ENCODE results near the gene CSKMT. TPM values are rescaled to one million over a fixed set of nuclear protein-coding genes. Genes with fewer than 3 reads are reported as not detected.
"Not testable (repeated sequence)": the region's sequence is repeated elsewhere in the genome, so short reads cannot be mapped to it uniquely, and the experiment has no call there.

Gene CSKMT
- total RNA-seq, 1 donor from 2014 or later: 4.7 TPM

GRCh38 chr11:62671608-62672389, 6.7 kb downstream of the CSKMT start, which contains the start of the genes LBHD1 and UQCC3:
TSS of gene LBHD1 (minus strand) at chr11:62672267. CDS start at chr11:62670031, 2,236 bp downstream.
TSS of gene UQCC3 (plus strand) at chr11:62671673. CDS start at chr11:62671746, 73 bp downstream.
- no peaks in the 10 kb centered on the region for H3K27me3 ChIP-seq (ENCODE audit: control insufficient read depth in 3 of 3, insufficient read depth in 3 of 3, low read length in 3 of 3)
- peak within 1 kb of the TSS; percentile 86 for H3K27ac ChIP-seq (ENCODE audit: low read depth, low read length)
- no peaks in the 10 kb centered on the region for H3K9me3 ChIP-seq (ENCODE audit: control insufficient read depth in 3 of 3, low read length in 3 of 3)
- H3K36me3 ChIP-seq (ENCODE audit: control insufficient read depth in 3 of 3, insufficient read depth in 3 of 3, low read length in 3 of 3): peaks cover 11 to 27% (median 20%) of the 10 kb centered on the region in 3 donors
- H3K4me3 ChIP-seq (ENCODE audit: low read length in 3 of 3): peak within 1 kb of the TSS; percentile 92 to 97 (median 95)
- H3K4me1 ChIP-seq (ENCODE audit: control insufficient read depth in 3 of 3, insufficient read depth in 3 of 3, low read length in 3 of 3): peaks cover 37 to 49% (median 48%) of the 10 kb centered on the region in 3 donors
- peak within 1 kb of the TSS; percentile 82 to 97 (median 96) for H3K9ac ChIP-seq (ENCODE audit: low read depth in 1 of 3, low read length in 3 of 3)

GRCh38 chr11:62673196-62673525, 8.0 kb downstream of the CSKMT start:
- no peak overlapping the region for H3K27ac ChIP-seq (ENCODE audit: low read depth, low read length)
- peaks cover 16 to 32% (median 26%) of the 10 kb centered on the region in 3 donors for H3K36me3 ChIP-seq (ENCODE audit: control insufficient read depth in 3 of 3, insufficient read depth in 3 of 3, low read length in 3 of 3)
- peaks cover 41 to 52% (median 51%) of the 10 kb centered on the region in 3 donors for H3K4me1 ChIP-seq (ENCODE audit: control insufficient read depth in 3 of 3, insufficient read depth in 3 of 3, low read length in 3 of 3)
- H3K4me3 ChIP-seq (ENCODE audit: low read length in 3 of 3): peak overlapping the region in 1 of 3 donors; percentile 92
- no peaks in the 10 kb centered on the region for H3K9me3 ChIP-seq (ENCODE audit: control insufficient read depth in 3 of 3, low read length in 3 of 3)
- no peaks in the 10 kb centered on the region for H3K27me3 ChIP-seq (ENCODE audit: control insufficient read depth in 3 of 3, insufficient read depth in 3 of 3, low read length in 3 of 3)
- H3K9ac ChIP-seq (ENCODE audit: low read depth in 1 of 3, low read length in 3 of 3): peak overlapping the region in 1 of 3 donors; percentile 30

GRCh38 chr11:62675415-62675814, 10.3 kb downstream of the CSKMT start:
- not testable (repeated sequence) for H3K9me3 ChIP-seq (ENCODE audit: control insufficient read depth in 3 of 3, low read length in 3 of 3); H3K27ac ChIP-seq (ENCODE audit: low read depth, low read length); H3K9ac ChIP-seq (ENCODE audit: low read depth in 1 of 3, low read length in 3 of 3); H3K4me3 ChIP-seq (ENCODE audit: low read length in 3 of 3); H3K27me3 ChIP-seq (ENCODE audit: control insufficient read depth in 3 of 3, insufficient read depth in 3 of 3, low read length in 3 of 3)
- H3K36me3 ChIP-seq (ENCODE audit: control insufficient read depth in 3 of 3, insufficient read depth in 3 of 3, low read length in 3 of 3): peaks cover 19 to 33% (median 26%) of the 10 kb centered on the region in 3 donors
- peaks cover 39 to 48% (median 44%) of the 10 kb centered on the region in 3 donors for H3K4me1 ChIP-seq (ENCODE audit: control insufficient read depth in 3 of 3, insufficient read depth in 3 of 3, low read length in 3 of 3)

GRCh38 chr11:62676698-62677097, 11.6 kb downstream of the CSKMT start:
- H3K4me1 ChIP-seq (ENCODE audit: control insufficient read depth in 3 of 3, insufficient read depth in 3 of 3, low read length in 3 of 3): peaks cover 37 to 52% (median 41%) of the 10 kb centered on the region in 3 donors
- peaks cover 19 to 33% (median 26%) of the 10 kb centered on the region in 3 donors for H3K36me3 ChIP-seq (ENCODE audit: control insufficient read depth in 3 of 3, insufficient read depth in 3 of 3, low read length in 3 of 3)
- H3K27me3 ChIP-seq (ENCODE audit: control insufficient read depth in 3 of 3, insufficient read depth in 3 of 3, low read length in 3 of 3): no peaks in the 10 kb centered on the region
- H3K9ac ChIP-seq (ENCODE audit: low read depth in 1 of 3, low read length in 3 of 3): peak overlapping the region in 2 of 3 donors; percentile 51 to 55
- peak overlapping the region in 1 of 3 donors; percentile 4 for H3K4me3 ChIP-seq (ENCODE audit: low read length in 3 of 3)
- H3K27ac ChIP-seq (ENCODE audit: low read depth, low read length): no peak overlapping the region
- H3K9me3 ChIP-seq (ENCODE audit: control insufficient read depth in 3 of 3, low read length in 3 of 3): no peaks in the 10 kb centered on the region

- H3K9ac ChIP-seq (ENCODE audit: low read depth in 1 of 3, low read length in 3 of 3): peak overlapping the region; percentile 7 to 99 (median 33)
- H3K27me3 ChIP-seq (ENCODE audit: control insufficient read depth in 3 of 3, insufficient read depth in 3 of 3, low read length in 3 of 3): no peaks in the 10 kb centered on the region
- no peaks in the 10 kb centered on the region for H3K9me3 ChIP-seq (ENCODE audit: control insufficient read depth in 3 of 3, low read length in 3 of 3)
- H3K4me3 ChIP-seq (ENCODE audit: low read length in 3 of 3): peak overlapping the region in 2 of 3 donors; percentile 4 to 78
- H3K4me1 ChIP-seq (ENCODE audit: control insufficient read depth in 3 of 3, insufficient read depth in 3 of 3, low read length in 3 of 3): peaks cover 35 to 50% (median 40%) of the 10 kb centered on the region in 3 donors
- H3K36me3 ChIP-seq (ENCODE audit: control insufficient read depth in 3 of 3, insufficient read depth in 3 of 3, low read length in 3 of 3): peaks cover 19 to 33% (median 26%) of the 10 kb centered on the region in 3 donors
- H3K27ac ChIP-seq (ENCODE audit: low read depth, low read length): peak overlapping the region; percentile 80
Observed at GRCh38 chr11:62677156-62677555, 12.0 kb downstream of the CSKMT start.

GRCh38 chr11:62677714-62678113, 12.6 kb downstream of the CSKMT start:
- Histone ChIP-seq H3K27ac (ENCODE audit: low read depth, low read length) (peak overlapping the region; percentile 80), H3K27me3 (ENCODE audit: control insufficient read depth in 3 of 3, insufficient read depth in 3 of 3, low read length in 3 of 3) (no peaks in the 10 kb centered on the region), H3K4me1 (ENCODE audit: control insufficient read depth in 3 of 3, insufficient read depth in 3 of 3, low read length in 3 of 3) (peaks cover 29 to 45% (median 35%) of the 10 kb centered on the region in 3 donors), H3K9ac (ENCODE audit: low read depth in 1 of 3, low read length in 3 of 3) (peak overlapping the region; percentile 72 to 99 (median 97)), H3K36me3 (ENCODE audit: control insufficient read depth in 3 of 3, insufficient read depth in 3 of 3, low read length in 3 of 3) (peaks cover 19 to 33% (median 26%) of the 10 kb centered on the region in 3 donors), H3K4me3 (ENCODE audit: low read length in 3 of 3) (peak overlapping the region; percentile 78 to 96 (median 93)), H3K9me3 (ENCODE audit: control insufficient read depth in 3 of 3, low read length in 3 of 3) (no peaks in the 10 kb centered on the region)

GRCh38 chr11:62678433-62678769, 13.3 kb downstream of the CSKMT start:
- H3K4me1 ChIP-seq (ENCODE audit: control insufficient read depth in 3 of 3, insufficient read depth in 3 of 3, low read length in 3 of 3): peaks cover 24 to 38% (median 29%) of the 10 kb centered on the region in 3 donors

GRCh38 chr11:62678770-62679696, 13.9 kb downstream of the CSKMT start, which contains the start of gene UBXN1:
TSS of gene UBXN1 (minus strand) at chr11:62679073. CDS start at chr11:62678923, 150 bp downstream.
- Histone ChIP-seq H3K36me3 (ENCODE audit: control insufficient read depth in 3 of 3, insufficient read depth in 3 of 3, low read length in 3 of 3) (peaks cover 14 to 27% (median 16%) of the 10 kb centered on the region in 3 donors), H3K27me3 (ENCODE audit: control insufficient read depth in 3 of 3, insufficient read depth in 3 of 3, low read length in 3 of 3) (no peaks in the 10 kb centered on the region), H3K9ac (ENCODE audit: low read depth in 1 of 3, low read length in 3 of 3) (peak within 1 kb of the TSS; percentile 91 to 99 (median 97)), H3K4me3 (ENCODE audit: low read length in 3 of 3) (peak within 1 kb of the TSS; percentile 78 to 96 (median 93)), H3K27ac (ENCODE audit: low read depth, low read length) (peak within 1 kb of the TSS; percentile 80), H3K4me1 (ENCODE audit: control insufficient read depth in 3 of 3, insufficient read depth in 3 of 3, low read length in 3 of 3) (peaks cover 24 to 38% (median 29%) of the 10 kb centered on the region in 3 donors), H3K9me3 (ENCODE audit: control insufficient read depth in 3 of 3, low read length in 3 of 3) (no peaks in the 10 kb centered on the region)

More at GRCh38 chr11:62678433-62678769, 13.3 kb downstream of the CSKMT start:
- Histone ChIP-seq H3K36me3 (ENCODE audit: control insufficient read depth in 3 of 3, insufficient read depth in 3 of 3, low read length in 3 of 3) (peaks cover 19 to 29% (median 19%) of the 10 kb centered on the region in 3 donors), H3K27ac (ENCODE audit: low read depth, low read length) (peak overlapping the region; percentile 80), H3K9ac (ENCODE audit: low read depth in 1 of 3, low read length in 3 of 3) (peak overlapping the region; percentile 91 to 99 (median 97)), H3K9me3 (ENCODE audit: control insufficient read depth in 3 of 3, low read length in 3 of 3) (no peaks in the 10 kb centered on the region), H3K27me3 (ENCODE audit: control insufficient read depth in 3 of 3, insufficient read depth in 3 of 3, low read length in 3 of 3) (no peaks in the 10 kb centered on the region), H3K4me3 (ENCODE audit: low read length in 3 of 3) (peak overlapping the region; percentile 78 to 96 (median 93))

- peaks cover 14 to 20% (median 16%) of the 10 kb centered on the region in 3 donors for H3K36me3 ChIP-seq (ENCODE audit: control insufficient read depth in 3 of 3, insufficient read depth in 3 of 3, low read length in 3 of 3)
- no peaks in the 10 kb centered on the region for H3K9me3 ChIP-seq (ENCODE audit: control insufficient read depth in 3 of 3, low read length in 3 of 3)
- no peak overlapping the region for H3K9ac ChIP-seq (ENCODE audit: low read depth in 1 of 3, low read length in 3 of 3)
- no peak overlapping the region for H3K27ac ChIP-seq (ENCODE audit: low read depth, low read length)
- no peaks in the 10 kb centered on the region for H3K27me3 ChIP-seq (ENCODE audit: control insufficient read depth in 3 of 3, insufficient read depth in 3 of 3, low read length in 3 of 3)
- peaks cover 24 to 38% (median 29%) of the 10 kb centered on the region in 3 donors for H3K4me1 ChIP-seq (ENCODE audit: control insufficient read depth in 3 of 3, insufficient read depth in 3 of 3, low read length in 3 of 3)
- peak overlapping the region in 1 of 3 donors; percentile 14 for H3K4me3 ChIP-seq (ENCODE audit: low read length in 3 of 3)
Observed at GRCh38 chr11:62680825-62681240, 15.7 kb downstream of the CSKMT start.

Data from skeletal muscle tissue (tissue), 4 donors.